ENCODE measurements around the gene MED13L. TPM values are rescaled to one million over a fixed set of nuclear protein-coding genes. Genes with fewer than 3 reads are reported as not detected.

Gene MED13L
- polyA plus RNA-seq, 1 of the 3 experiments (the other 2 are of a cell fraction), result 17.1 TPM

DNA sequence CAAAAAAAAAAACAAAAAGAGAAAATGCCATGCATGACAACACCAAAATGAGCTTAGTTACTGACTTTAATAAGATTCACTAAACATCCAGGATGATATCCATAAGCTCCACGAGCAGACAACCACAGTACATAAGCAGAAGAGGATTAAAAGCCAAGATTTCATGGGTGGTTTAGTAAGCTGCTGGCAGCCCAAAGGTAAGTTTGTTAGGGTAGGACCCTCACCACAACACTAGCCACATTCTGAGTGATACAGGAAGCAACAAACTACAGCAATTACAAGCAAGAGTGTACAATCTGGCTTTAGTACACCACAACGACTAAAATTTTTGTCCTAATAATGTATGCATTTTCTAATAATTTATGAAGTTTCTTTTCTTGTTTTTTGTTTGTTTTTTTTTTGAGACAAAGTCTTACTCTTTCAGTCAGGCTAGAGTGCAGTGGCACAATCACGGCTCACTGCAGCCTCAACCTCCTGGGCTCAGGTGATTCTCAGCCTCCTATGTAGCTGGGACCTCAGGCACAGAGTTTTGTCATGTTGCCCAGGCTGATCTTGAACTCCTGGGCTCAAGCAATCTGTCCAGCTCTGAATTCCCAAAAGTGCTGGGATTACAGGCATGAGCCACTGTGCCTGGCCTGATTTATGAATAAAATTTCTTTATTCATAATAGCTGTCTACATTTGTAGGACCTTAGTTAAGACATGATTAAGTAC lies 221.4 kb downstream of the MED13L start (continued):
- TF ChIP-seq, protein P1, sequence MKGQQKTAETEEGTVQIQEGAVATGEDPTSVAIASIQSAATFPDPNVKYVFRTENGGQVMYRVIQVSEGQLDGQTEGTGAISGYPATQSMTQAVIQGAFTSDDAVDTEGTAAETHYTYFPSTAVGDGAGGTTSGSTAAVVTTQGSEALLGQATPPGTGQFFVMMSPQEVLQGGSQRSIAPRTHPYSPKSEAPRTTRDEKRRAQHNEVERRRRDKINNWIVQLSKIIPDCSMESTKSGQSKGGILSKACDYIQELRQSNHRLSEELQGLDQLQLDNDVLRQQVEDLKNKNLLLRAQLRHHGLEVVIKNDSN (IDR thresholded peaks at IDR 0.05; ENCODE audit: borderline replicate concordance, low read depth), result no peak
- TF ChIP-seq YY1 (IDR thresholded peaks at IDR 0.05; ENCODE audit: low read depth) (no peak), MXI1 (IDR thresholded peaks at IDR 0.05; ENCODE audit: low read depth, low read length) (no peak)

DNA sequence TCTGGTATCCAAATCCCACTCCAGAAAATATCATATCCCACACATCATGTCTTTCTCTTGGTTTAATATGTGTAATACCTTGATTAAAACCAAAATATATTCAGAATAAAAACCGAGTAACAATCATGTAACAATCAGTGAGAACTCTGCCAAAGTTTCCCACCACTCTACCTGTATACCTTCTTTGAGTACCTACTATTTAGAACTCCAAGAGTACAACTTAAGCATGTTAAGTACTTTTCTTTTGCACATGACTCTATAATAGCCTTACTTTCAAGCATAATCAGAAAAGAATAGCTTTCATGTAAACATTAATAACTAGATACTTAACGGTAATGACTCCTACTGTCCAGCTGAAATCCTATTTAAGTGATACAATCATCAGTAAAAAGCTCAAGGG lies 223.2 kb downstream of the MED13L start:
- Histone ChIP-seq H3K9me3 (no peaks in the 10 kb centered on the region), H3K9ac (no peak overlapping the region), H3F3A (replicated peaks; ENCODE audit: insufficient read depth) (peaks cover 11% of the 10 kb centered on the region), H3K79me2 (ENCODE audit: insufficient read depth) (peaks cover 99% of the 10 kb centered on the region), H3K9me2 (no peaks in the 10 kb centered on the region), H3K4me1 (ENCODE audit: control insufficient read depth in 1 of 2, insufficient read depth in 2 of 2, low read depth in 1 of 2, low read length in 1 of 2) (peaks cover 0 to 25% of the 10 kb centered on the region in 2 experiments; a peak in 2 of 4 replicates), H3K4me2 (0 out of 2 replicates have a peak overlapping the region, but pooled peaks have one; percentile 5), H3K27me3 (ENCODE audit: insufficient read depth) (no peaks in the 10 kb centered on the region), H3K36me3 (replicated peaks in 1 of 2; ENCODE audit: control insufficient read depth in 1 of 2, insufficient read depth in 2 of 2, low read length in 1 of 2) (peaks cover 0 to 9% of the 10 kb centered on the region in 2 experiments), H3K4me3 (ENCODE audit: low read depth in 2 of 2, low read length in 1 of 2) (no peak overlapping the region), H3K27ac (ENCODE audit: low read depth in 2 of 2, low read length in 1 of 2) (0 out of 4 replicates have a peak overlapping the region, but pooled peaks of 1 of the 2 experiments have one; percentile 5), H2AFZ (ENCODE audit: low read depth) (no peak overlapping the region), H4K20me1 (ENCODE audit: insufficient read depth) (peaks cover 98% of the 10 kb centered on the region)
- WGBS (ENCODE audit: low lambda C conversion rate), result 91% methylated on average over 2 of the region's 2 CpGs
- ChIA-PET POLR2A (no interaction called here), CTCF (interaction anchor here (1.8 kb wide), 1 partner anchor 182 kb away, joined by 5 read pairs; no protein-coding TSS in a partner anchor)
- TF ChIP-seq, protein P2, sequence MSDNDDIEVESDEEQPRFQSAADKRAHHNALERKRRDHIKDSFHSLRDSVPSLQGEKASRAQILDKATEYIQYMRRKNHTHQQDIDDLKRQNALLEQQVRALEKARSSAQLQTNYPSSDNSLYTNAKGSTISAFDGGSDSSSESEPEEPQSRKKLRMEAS (IDR thresholded peaks at IDR 0.05; ENCODE audit: low read depth), result no peak
- TF ChIP-seq ELF1 (IDR thresholded peaks at IDR 0.05), result no peak
- DNase-seq, result no peak

DNA sequence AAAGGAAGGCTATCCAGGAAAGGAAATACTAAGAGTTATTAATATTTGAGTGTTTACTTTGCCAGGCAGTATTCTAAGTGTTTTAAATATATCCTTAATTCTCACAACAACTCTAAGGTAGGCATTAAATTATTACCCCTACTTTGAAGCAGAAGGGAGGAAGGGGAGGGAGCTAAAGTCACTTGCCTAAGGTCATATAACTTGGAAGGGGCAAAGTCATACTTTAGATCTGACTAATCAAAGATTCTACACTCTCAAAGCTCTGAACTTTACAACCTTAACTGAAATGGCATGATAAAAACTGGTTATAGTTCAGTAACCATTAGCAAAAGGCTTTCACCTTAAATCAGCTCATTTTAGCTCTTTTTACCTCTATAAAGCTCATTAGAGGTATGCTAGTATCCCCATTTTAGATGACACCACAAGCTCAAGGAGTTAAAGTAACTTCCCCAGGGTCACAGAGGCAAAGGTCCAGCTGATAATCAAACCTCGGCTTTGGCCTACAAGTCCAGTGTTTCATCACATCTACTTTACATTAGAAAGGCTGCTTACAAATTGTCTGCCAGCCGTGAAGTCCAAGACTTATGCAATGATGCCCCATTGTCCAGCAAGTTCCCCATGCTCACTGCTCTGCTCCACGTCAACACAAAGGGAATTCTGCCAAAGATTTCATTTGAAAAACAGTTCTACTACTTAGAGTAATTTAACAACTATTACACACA lies 223.9 kb downstream of the MED13L start:
- Histone ChIP-seq H2AFZ (ENCODE audit: low read depth) (no peak overlapping the region), H3K4me2 (0 out of 2 replicates have a peak overlapping the region, but pooled peaks have one; percentile 5), H3K27ac (ENCODE audit: low read depth in 2 of 2, low read length in 1 of 2) (0 out of 4 replicates have a peak overlapping the region, but pooled peaks of 1 of the 2 experiments have one; percentile 5), H3K9me3 (no peaks in the 10 kb centered on the region), H3K79me2 (ENCODE audit: insufficient read depth) (peaks cover 99% of the 10 kb centered on the region), H3K27me3 (ENCODE audit: insufficient read depth) (no peaks in the 10 kb centered on the region), H3K36me3 (replicated peaks in 1 of 2; ENCODE audit: control insufficient read depth in 1 of 2, insufficient read depth in 2 of 2, low read length in 1 of 2) (peaks cover 0 to 9% of the 10 kb centered on the region in 2 experiments), H4K20me1 (ENCODE audit: insufficient read depth) (peaks cover 98% of the 10 kb centered on the region), H3K4me1 (ENCODE audit: control insufficient read depth in 1 of 2, insufficient read depth in 2 of 2, low read depth in 1 of 2, low read length in 1 of 2) (peaks cover 0 to 32% of the 10 kb centered on the region in 2 experiments; a peak in 3 of 4 replicates), H3K9ac (no peak overlapping the region), H3F3A (replicated peaks; ENCODE audit: insufficient read depth) (peaks cover 11% of the 10 kb centered on the region), H3K9me2 (no peaks in the 10 kb centered on the region), H3K4me3 (ENCODE audit: low read depth in 2 of 2, low read length in 1 of 2) (no peak overlapping the region)
- ChIA-PET CTCF (interaction anchor here (0.8 to 1.8 kb wide), 2 partner anchors 10 to 183 kb away, joined by 3 to 5 read pairs; no protein-coding TSS in a partner anchor), POLR2A (no interaction called here)
- 82% methylated on average over 3 of the region's 3 CpGs for WGBS (ENCODE audit: low lambda C conversion rate)
- DNase-seq, result no peak
- TF ChIP-seq, protein P3, sequence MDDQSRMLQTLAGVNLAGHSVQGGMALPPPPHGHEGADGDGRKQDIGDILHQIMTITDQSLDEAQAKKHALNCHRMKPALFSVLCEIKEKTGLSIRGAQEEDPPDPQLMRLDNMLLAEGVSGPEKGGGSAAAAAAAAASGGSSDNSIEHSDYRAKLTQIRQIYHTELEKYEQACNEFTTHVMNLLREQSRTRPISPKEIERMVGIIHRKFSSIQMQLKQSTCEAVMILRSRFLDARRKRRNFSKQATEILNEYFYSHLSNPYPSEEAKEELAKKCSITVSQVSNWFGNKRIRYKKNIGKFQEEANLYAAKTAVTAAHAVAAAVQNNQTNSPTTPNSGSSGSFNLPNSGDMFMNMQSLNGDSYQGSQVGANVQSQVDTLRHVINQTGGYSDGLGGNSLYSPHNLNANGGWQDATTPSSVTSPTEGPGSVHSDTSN (IDR thresholded peaks at IDR 0.05), result no peak
- TF ChIP-seq, protein P4, sequence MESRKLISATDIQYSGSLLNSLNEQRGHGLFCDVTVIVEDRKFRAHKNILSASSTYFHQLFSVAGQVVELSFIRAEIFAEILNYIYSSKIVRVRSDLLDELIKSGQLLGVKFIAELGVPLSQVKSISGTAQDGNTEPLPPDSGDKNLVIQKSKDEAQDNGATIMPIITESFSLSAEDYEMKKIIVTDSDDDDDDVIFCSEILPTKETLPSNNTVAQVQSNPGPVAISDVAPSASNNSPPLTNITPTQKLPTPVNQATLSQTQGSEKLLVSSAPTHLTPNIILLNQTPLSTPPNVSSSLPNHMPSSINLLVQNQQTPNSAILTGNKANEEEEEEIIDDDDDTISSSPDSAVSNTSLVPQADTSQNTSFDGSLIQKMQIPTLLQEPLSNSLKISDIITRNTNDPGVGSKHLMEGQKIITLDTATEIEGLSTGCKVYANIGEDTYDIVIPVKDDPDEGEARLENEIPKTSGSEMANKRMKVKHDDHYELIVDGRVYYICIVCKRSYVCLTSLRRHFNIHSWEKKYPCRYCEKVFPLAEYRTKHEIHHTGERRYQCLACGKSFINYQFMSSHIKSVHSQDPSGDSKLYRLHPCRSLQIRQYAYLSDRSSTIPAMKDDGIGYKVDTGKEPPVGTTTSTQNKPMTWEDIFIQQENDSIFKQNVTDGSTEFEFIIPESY (IDR thresholded peaks at IDR 0.05; ENCODE audit: borderline replicate concordance, low read depth), result no peak
- TF ChIP-seq EP300 (IDR thresholded peaks at IDR 0.05; ENCODE audit: borderline replicate concordance in 1 of 2, low read depth in 1 of 2, low read length in 1 of 2) (no peak), FOXJ3 (CRISPR knock-in tag; IDR thresholded peaks at IDR 0.05) (no peak), NRF1 (IDR thresholded peaks at IDR 0.05; ENCODE audit: low read depth, low read length) (no peak), YY1 (IDR thresholded peaks at IDR 0.05; ENCODE audit: low read depth) (no peak), TEAD4 (IDR thresholded peaks at IDR 0.05; ENCODE audit: borderline replicate concordance, insufficient read depth) (no peak), JUND (IDR thresholded peaks at IDR 0.05) (no peak), RFX5 (IDR thresholded peaks at IDR 0.05; ENCODE audit: low read length) (no peak), RAD21 (IDR thresholded peaks at IDR 0.05; ENCODE audit: low read length) (no peak)
- TF ChIP-seq, protein P5, sequence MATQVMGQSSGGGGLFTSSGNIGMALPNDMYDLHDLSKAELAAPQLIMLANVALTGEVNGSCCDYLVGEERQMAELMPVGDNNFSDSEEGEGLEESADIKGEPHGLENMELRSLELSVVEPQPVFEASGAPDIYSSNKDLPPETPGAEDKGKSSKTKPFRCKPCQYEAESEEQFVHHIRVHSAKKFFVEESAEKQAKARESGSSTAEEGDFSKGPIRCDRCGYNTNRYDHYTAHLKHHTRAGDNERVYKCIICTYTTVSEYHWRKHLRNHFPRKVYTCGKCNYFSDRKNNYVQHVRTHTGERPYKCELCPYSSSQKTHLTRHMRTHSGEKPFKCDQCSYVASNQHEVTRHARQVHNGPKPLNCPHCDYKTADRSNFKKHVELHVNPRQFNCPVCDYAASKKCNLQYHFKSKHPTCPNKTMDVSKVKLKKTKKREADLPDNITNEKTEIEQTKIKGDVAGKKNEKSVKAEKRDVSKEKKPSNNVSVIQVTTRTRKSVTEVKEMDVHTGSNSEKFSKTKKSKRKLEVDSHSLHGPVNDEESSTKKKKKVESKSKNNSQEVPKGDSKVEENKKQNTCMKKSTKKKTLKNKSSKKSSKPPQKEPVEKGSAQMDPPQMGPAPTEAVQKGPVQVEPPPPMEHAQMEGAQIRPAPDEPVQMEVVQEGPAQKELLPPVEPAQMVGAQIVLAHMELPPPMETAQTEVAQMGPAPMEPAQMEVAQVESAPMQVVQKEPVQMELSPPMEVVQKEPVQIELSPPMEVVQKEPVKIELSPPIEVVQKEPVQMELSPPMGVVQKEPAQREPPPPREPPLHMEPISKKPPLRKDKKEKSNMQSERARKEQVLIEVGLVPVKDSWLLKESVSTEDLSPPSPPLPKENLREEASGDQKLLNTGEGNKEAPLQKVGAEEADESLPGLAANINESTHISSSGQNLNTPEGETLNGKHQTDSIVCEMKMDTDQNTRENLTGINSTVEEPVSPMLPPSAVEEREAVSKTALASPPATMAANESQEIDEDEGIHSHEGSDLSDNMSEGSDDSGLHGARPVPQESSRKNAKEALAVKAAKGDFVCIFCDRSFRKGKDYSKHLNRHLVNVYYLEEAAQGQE (IDR thresholded peaks at IDR 0.05; ENCODE audit: low read depth, low read length), result no peak

Data from SK-N-SH (cell line).